GM04504 (cell line): ENCODE data around the gene RAD23A.
"Not testable (repeated sequence)": the region's sequence is repeated elsewhere in the genome, so short reads cannot be mapped to it uniquely, and the experiment has no call there.

Experiments
- DNase-seq: peaks from one replicate; pipeline ENCODE4 v3.0.0-alpha.2; 2012; ENCODE audit warnings: low read depth

RAD23A gene

GRCh38 chr19:12937927-12938778, 7.5 kb upstream of the RAD23A start, which contains the start of gene CALR:
CALR (plus strand) TSS chr19:12938609; CDS start chr19:12938680, 71 bp downstream.
- DNase-seq = peak; percentile 99

- DNase-seq = no peak
Observed at GRCh38 chr19:12938779-12939601, 6.7 kb upstream of the RAD23A start.

DNA sequence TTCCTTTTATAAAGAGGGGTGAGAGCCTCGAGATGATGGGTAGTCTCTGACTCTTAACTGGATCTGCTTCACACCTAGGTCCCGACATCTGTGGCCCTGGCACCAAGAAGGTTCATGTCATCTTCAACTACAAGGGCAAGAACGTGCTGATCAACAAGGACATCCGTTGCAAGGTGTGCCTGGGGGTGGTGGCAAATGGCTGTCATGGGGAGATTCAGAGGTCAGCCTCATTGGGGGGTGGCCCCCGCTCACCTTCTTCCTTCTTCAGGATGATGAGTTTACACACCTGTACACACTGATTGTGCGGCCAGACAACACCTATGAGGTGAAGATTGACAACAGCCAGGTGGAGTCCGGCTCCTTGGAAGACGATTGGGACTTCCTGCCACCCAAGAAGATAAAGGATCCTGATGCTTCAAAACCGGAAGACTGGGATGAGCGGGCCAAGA, 5.7 kb upstream of the RAD23A start:
- DNase-seq = no peak

DNA sequence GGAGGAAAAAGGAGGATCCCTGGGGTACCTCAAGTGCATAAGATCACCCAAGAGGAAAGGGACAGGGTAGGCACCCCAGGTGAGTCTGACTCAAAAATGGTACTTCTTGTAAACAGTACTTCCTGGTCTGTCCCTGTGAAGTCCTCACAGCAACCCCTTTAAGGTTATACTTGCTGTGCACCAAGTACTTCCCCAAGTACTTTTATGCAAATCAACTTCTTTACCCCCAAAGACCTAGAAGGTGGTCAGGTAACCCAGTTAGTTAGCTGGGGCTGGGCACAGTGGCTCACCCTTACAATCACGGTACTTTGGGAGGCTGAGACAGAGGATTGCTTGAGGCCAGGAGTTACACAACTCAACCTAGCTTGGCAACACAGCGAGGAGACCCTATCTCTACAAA, 4.8 kb upstream of the RAD23A start:
- DNase-seq = no peak

DNA sequence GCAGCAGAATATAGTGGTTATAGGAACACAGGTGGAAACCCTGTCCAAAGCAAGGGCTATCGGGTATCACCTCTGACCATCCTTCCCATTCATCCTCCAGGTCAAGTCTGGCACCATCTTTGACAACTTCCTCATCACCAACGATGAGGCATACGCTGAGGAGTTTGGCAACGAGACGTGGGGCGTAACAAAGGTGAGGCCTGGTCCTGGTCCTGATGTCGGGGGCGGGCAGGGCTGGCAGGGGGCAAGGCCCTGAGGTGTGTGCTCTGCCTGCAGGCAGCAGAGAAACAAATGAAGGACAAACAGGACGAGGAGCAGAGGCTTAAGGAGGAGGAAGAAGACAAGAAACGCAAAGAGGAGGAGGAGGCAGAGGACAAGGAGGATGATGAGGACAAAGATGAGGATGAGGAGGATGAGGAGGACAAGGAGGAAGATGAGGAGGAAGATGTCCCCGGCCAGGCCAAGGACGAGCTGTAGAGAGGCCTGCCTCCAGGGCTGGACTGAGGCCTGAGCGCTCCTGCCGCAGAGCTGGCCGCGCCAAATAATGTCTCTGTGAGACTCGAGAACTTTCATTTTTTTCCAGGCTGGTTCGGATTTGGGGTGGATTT, 2.1 kb upstream of the RAD23A start:
- no peak for DNase-seq

DNA sequence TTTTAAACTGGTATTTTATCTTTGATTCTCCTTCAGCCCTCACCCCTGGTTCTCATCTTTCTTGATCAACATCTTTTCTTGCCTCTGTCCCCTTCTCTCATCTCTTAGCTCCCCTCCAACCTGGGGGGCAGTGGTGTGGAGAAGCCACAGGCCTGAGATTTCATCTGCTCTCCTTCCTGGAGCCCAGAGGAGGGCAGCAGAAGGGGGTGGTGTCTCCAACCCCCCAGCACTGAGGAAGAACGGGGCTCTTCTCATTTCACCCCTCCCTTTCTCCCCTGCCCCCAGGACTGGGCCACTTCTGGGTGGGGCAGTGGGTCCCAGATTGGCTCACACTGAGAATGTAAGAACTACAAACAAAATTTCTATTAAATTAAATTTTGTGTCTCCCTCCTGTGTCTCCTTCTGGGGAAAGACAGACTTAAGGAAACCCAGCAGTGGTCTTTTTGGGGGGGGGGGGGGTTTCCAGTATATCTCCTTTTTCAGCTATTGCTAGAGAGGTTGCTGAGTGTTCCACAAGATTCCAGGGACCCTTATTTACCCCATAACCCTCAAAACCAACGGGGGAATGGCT, 1.5 kb upstream of the RAD23A start:
- DNase-seq = no peak

DNA sequence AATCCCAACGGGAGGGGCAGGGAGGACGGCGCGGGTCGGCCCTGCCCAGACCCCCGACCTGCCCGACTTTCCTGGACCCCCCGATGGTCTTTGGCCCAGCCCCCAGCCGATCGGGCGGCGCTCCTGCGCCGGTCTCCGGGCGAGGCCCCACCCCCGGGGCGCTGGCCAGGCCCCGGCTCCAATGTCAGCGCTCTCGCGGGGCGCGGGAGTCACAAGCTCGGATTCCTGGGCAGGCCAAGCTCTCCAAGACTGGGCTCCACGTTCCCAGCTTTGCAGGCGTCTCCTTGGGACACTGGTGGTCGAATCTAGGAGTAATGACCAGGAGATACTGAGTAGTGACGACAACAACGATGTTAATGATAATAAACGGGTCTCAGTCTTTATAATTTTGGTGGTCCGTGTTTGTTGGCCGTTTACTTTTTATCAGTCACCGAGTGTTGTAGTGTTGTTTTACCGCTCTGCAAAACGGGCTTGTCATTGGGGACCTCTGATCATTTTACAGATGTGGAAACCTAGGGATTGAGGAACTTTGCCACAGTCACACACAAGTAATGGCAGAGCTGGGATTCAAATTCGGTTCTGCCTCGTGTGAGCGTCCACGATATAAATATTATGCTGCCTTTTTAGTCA, 545 bp downstream of the RAD23A start:
- no peak for DNase-seq

DNA sequence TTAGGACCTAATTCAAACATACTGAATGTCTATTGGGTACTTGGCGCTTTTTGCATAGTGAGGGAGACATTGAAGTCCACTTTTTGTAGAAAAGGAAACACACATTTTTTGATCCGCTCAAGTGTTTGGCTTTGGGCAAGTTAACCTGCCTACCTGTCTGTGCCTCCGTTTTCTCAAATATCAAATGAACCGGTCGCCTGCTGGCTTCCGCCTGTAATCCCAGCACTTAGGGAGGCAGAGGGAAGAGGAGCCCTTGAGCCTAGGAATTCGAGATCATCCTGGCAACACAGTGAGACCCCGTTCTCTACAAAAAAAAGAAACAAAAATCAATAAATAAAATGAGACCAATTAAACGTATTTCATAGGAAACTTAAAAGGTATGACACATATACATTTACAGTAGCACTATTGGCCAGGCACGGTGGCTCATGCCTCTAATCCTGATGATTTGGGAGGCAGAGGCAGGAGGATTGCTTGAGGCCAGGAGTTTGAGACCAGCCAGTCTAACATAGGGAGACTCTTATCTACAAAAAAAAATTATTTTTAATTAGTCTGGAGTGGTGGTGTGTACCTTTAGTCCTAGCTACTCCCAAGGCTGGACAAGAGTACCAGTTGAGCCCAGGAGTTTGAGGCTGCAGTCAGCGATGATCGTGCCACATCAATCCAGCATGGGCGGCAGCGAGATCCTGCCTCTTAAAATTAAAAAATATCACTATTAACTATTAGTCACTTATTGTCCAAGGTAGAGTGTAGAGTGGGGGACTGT, 1.3 kb downstream of the RAD23A start:
- DNase-seq = no peak

GRCh38 chr19:12947702-12948611, 2.3 kb downstream of the RAD23A start:
- DNase-seq = no peak

DNA sequence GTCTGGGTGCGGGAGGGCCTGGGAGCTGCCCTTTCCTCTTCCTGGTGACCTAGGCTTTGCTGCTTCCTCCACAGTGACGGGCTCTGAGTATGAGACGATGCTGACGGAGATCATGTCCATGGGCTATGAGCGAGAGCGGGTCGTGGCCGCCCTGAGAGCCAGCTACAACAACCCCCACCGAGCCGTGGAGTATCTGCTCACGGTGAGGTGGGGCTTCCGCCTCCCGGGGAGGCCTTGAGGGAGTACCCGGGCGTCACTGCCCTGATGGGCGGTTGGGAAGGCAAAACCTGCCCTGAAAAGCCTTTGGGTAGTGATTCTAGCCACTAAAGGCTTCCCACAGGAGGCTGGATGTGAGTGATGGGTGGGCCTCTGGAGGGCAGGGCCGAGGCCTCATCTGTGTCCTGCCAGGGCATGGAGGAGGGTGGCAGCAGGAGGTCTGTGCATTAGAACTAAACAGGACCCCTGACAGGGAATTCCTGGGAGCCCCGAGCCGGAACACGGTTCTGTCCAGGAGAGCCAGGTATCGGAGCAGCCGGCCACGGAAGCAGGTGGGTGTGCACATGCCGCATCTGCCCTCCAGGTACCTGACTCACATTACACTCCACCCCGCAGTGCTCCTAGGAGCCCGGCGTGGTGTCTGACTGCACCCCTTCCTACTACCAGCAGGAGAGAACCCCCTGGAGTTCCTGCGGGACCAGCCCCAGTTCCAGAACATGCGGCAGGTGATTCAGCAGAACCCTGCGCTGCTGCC, 3.1 kb downstream of the RAD23A start:
- DNase-seq = no peak

GRCh38 chr19:12949363-12950283, 4.0 kb downstream of the RAD23A start:
- DNase-seq = no peak

DNA sequence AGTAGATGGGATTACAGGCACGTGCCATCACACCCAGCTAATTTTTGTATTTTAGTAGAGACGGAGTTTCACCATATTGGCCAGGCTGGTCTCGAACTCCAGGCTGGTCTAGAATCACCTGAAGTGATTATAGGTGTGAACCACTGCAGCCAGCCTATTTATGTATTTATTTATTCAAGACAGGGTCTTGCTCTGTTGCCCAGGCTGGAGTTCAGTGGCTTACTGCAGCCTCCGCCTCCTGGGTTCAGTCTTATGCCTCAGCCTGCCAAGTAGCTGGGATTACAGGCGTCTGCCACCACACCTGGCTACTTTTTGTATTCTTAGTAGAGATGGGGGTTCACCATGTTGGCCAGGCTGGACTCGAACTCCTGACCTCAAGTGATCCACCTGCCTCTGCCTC, 6.4 kb downstream of the RAD23A start:
- not testable (repeated sequence) for DNase-seq

- DNase-seq = peak; percentile 70
Observed at GRCh38 chr19:12952488-12953137, 7.0 kb downstream of the RAD23A start.

GRCh38 chr19:12953138-12953798, 7.6 kb downstream of the RAD23A start:
- DNase-seq = no peak

DNA sequence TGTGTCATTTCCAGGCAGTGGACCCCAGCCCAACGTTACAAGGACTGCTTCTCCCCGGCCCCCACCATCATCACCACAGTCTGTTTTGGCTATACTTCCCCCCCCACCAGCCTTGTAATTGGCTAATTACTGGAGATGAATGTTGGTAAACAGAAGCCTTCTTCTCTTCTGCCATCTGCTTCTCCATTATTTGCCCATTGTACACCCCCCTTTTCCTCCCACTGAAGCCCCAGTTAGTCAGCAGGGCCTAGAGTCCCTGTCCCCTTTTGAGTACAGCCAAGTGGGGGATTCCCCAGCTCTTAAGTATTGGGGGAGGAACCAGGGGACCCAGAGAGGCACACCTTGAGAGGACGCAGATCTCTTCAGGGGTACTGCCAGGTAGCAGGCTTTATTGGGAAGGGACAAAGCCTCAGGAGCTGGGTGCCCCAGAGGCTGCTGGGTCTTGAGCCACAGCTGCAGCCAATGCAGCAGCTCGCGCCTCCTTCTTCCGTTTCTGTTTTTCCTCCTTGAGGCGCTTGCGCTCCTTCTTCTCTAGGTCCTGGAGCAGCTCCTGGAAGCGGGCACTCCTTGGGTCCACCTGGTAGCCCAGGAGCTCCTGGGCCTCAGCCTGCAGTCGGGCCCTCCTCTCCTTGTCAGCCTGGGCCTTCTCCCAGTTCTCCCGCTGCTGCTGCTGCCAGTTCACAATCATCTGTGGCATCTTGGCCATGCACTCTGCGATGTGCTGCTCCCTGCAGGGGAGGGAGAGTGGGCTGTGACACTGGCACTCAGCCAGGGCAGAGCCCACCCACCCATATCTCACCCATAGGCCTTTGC, 8.3 kb downstream of the RAD23A start:
- DNase-seq = no peak

DNA sequence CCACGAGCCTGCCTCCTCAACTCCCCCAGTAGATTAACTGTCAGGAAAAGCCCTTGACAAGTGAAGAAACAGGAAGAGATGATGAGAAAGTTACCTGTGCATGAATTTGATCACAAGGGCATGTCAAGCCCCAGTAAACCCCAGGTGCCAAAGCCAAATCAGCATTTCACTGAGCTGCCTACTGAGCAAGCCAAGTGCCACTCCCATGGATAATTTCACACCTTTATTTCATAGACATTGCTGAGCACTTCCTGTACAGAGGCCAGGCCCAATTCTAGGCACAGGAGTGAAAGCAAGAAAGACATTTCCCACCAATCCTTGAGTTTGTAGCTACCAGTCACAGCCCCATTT, 8.9 kb downstream of the RAD23A start:
- DNase-seq = no peak
